GM19468 (cell line): ENCODE results near the gene AGMAT.

Source experiments
- ATAC-seq: cut with Tn5 transposase; IDR thresholded peaks from one replicate; pipeline ENCODE4 v1.9.1; 2021; ENCODE audit warnings: mild to moderate bottlenecking, moderate library complexity, moderate number of reproducible peaks; ENCODE audit not compliant: unreplicated experiment; ENCODE audit errors: extremely low read depth

The AGMAT gene

DNA sequence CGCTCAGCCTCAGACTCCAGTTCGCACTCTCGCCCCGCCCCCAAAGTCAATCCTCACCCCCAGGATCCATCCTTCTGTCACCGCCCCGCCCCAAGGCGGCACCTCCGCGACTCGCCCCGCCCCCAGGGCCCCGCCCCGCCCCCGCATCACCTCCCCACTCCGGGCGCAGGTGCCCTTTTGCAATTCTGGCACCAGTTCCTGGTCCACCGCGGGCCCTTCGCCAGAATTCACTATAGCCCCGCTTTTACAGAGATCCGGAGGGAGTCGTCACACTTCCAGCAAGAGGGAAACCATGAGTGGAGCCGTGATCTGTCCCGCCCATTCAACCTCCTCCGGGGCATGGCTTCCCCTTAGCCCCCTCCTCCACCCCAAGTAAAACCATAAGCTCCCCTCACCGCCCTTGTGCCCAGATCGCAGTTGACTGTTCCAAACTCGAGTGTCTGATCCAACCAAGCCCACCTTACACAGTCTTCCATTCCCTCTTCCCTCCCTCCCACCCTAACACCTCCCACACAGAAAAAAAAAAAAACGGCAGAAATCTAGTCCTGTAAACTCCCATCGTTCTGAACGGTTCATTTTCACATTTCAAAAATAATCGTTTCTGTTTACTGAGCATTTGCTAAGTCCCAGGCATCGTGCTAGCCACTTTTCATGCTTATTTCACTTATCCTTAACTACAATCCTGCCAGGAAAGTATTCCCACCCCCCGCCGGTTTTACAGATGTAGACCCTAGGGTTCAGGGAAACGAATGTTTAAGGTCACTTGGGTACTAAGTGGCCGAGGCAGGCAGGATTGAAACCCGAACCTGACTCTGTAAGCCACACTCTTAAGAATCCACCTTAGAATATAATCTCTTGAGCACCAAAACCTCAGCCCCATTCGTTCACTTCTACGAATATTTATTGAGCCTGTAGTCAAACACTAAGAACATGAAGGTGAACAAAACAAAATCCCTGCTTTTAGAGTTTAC is 59.5 kb downstream of the AGMAT start:
- ATAC-seq: no peak

DNA sequence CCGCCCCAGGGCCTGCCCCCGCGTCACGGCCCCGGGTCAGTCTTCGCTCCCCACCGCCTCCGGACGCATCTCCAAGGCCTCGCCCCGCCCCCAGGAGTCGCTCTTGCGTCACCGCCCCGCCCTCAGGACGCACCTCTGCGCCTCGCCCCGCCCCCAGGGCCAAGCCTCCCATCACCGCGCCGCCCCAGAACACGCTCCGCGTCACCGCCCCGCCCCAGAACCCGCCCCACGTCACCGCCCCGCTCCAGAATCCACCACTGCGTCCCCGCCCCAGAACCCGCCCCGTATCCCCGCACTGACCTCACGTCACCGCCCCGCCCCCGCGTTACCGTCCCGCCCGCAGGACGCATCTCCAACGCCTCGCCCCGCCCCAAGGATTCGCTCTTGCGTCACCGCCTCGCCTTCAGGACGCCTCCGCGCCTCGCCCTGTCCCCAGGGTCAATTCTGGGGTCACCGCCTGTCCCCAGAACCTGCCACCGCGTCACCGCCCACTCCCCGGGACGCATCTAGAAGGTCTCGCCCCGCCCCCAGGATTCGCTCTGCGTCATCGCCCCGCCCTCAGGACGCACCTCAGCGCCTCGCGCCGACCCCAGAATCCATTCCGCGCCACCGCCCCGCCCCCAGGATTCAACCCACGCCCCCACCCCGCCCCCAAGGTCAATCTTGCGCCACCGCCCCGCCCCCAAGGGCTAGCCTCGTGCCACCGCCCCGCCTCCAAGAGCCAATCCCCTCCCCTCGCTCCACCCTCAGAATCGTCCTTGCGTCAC is 60.4 kb downstream of the AGMAT start:
- peak; percentile 24 for ATAC-seq

DNA sequence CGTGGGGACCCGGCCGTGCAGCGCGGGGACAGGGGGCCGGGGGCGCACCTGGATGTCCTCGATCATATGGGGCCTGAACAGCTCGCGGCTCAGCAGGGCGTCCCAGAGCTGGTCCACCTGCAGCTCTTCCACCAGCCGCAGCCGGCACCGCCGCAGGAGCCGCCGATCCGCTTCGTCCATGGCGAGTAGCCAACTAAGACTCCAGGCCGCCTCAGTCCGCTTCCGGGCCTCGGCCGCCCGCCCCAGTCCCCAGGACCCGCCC is 60.9 kb downstream of the AGMAT start, which contains the start of gene CASP9:
CASP9 (minus strand) TSS at position 195 of the 262 bp plus-strand sequence; CDS start at position 180, 15 bp downstream.
- ATAC-seq: no peak

DNA sequence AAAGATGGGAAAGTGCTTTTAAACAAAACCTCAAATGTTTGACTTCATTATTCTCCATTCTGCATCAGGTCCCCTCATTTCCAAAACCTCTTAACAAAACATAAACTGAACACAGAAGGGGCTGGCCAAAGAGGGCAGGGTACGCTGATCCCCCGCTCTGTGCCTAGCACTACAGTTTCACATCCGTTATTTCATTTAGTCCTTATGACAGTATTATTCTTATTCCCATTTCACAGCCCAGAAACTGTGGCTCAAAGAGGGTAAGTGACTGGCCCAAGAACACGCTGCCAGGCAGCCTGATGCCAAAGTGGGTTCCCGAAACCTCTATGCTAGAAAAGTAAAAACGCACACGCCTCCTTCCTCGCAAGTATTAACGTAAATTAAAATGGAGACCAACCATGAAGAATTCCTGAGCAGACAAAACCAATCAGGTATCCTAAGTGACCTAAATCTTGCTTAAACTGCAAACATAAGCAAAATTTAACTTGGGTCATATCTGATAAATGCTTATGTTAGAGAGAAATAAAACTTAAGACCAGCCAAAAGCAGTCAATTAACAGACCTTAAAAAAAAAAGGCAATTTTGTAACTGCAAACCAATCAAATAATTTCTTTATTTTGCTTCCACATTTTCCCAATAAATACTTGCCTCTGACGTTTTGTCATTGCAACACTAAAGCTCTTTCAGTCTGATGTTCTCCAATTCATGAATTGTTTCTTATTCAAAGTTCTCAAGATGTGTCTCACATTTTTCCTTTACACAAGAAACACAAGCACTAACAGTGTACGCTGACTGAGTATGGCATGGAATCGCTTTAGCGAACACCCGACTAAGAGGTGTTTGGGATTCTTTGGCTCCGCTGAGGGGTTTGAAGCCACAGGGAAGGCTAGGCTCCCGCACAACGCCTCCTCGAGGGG is 61.5 kb downstream of the AGMAT start:
- no peak for ATAC-seq

DNA sequence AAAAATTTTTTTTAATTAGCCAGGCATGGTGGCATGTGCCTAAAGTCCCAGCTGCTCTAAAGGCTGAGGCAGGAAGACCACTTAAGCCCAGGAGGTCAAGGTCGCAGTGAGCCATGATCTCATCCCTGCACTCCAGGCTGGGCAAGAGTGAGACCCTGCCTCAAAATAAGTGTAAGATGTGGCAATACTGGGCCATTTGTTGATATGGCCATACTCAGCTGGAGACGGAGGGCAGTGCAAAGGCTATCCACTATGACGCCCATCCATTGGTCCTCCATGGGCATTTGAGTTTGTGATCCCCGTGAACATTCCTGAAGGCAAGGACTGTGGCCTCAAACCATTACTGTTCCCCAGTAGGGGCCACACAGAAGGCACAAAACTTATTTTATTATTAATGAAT is 62.3 kb downstream of the AGMAT start:
- ATAC-seq: no peak
